NCI-H146 treated with DMSO at 0.1 percent for 48 hours (cell line): ENCODE results near the gene OPN1MW3.
"Not testable (repeated sequence)": the region's sequence is repeated elsewhere in the genome, so short reads cannot be mapped to it uniquely, and the experiment has no call there.

Source experiments
- DNase-seq: peaks from one replicate; lab custom pipeline; 2025; ENCODE audit not compliant: unreplicated experiment; lab: John Stamatoyannopoulos, UW

The OPN1MW3 gene

DNA sequence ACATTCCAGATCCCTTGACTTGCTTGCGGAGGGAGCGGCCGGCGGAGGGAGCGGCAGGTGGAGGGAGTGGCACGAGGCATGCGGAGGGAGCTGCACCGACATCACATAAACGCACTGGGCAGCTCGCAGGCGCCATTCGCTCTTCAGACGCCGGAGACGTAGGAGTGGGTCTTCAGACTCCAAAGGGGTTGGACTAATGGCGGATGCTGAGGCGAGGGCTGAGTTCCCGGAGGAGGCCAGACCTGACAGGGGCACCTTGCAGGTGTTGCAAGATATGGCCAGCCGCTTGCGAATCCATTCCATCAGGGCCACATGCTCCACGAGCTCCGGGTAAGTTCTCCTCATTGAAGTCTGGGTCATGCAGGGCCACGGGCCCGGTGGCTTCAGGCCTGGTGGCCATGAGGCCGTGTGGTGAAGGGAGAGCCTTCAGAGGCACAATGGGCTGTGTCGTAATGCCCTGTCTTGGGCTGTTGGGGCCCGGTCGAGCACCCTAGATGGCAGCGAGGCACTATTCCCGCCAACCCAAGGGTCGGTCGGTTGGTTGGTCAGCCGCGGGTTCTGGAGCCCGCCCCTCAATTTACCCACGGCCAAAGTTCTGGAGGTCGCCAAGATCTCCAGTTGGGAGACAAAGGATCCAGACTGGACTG is 38.4 kb downstream of the OPN1MW3 start, which contains the start of gene TKTL1:
TKTL1 (plus strand) TSS at position 132 of the 647 bp plus-strand sequence; CDS start at position 197, 65 bp downstream.
- DNase-seq = no peak

DNA sequence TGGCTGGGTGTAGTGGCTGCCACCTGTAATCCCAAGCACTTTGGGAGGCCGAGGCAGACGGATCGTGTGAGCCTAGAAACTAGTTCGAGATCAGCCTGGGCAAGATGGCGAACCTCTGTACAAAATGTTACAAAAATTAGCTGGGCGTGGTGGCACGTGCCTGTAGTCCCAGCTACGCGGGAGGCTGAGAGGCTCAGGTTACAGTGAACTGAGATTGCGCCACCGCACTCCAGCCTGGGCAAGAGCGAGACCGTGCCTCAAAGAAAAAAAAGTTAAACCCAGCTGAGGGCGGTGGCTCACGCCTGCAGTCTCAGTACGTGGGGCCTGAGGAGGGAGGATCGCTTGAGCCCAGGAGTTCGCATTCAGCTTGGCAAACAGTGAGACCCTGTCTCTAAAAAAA is 39.3 kb downstream of the OPN1MW3 start:
- no peak for DNase-seq

GRCh38 chrX:154298312-154298711 is 40.9 kb downstream of the OPN1MW3 start:
- no peak for DNase-seq

GRCh38 chrX:154300816-154301215 is 43.4 kb downstream of the OPN1MW3 start:
- no peak for DNase-seq

GRCh38 chrX:154302998-154303397 is 45.6 kb downstream of the OPN1MW3 start:
- not testable (repeated sequence) for DNase-seq

DNA sequence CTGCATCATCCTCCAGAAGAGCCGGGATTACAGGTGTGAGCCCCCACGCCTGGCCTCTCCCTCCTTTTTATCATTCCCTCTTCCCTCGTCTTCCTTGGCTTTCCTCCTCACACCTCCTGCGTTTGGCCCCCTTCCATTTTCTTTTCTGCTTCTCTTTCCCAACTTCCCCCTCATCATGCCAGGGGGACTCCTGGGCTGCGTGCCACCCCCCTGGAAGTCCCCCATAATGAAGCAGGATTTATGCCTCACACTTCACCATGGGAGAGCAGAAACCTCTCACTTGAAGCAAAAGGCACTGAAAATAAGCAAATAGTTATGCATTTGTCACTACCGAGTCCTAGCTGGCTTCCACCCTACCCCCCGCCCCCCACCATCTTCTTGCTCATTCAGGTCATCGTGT is 46.1 kb downstream of the OPN1MW3 start:
- no peak for DNase-seq

DNA sequence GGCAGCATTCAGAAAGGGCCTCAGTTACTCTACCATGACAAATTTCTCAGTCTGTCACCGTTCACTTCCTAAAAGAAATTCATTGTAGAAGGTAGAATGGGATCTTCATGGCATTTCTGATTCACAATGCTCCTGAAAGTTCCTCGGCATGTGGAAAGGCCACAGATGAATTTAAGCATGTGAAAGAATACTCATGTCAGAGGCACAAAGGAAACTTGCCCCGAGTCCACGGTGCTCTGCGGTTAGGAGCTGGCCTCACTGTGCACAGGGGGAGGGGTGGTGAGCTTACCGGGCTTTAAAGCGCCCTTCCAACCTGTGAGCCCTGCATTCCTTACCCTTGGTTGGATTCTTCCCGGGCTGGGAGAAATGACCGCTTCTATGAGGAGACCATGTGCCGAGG is 47.5 kb downstream of the OPN1MW3 start:
- DNase-seq = no peak

GRCh38 chrX:154305541-154306205 is 48.3 kb downstream of the OPN1MW3 start:
- DNase-seq = no peak

- DNase-seq = no peak
Measured at GRCh38 chrX:154307202-154307601, 49.8 kb downstream of the OPN1MW3 start.

DNA sequence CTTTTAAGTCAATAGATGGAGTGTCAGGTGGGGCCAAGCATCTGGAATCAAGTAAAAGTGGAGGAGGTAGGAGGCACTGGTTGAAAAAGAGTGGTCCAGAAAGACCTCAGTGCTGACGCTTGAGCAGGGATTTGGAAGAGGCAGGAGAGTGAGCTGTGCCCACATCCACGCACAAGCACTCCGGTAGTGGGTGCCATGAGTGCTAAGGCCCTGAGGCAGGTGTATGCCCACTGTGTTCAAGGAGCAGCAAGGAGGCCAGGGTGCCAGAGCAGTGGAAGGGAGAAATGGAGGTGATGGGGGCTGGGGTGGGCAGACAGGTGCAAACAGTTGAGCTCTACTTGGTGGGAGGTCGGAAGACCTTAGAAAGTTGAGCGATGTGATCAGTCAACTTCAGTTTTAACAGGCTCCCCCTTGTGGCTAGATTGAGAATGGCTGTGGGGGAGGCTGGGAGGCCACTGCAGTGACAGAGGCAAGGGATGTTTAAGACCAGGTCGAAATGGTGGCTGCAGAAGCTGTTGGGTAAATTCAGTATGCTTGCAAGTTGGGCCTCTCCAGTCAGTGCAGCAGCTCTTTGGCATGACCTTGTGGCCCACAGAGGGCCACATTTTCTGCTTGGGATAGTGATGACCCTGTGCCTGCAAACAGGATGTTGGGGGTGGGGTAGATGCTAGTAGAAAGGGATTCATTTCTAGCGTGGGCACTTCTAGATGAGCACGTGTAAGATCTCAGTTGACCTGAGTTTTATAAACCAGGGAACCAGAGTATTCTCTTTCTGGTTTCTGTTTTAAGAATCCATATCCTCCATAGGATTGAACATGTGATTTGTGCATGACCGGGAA is 50.9 kb downstream of the OPN1MW3 start:
- no peak for DNase-seq

- no peak for DNase-seq
Measured at GRCh38 chrX:154309041-154309775, 51.8 kb downstream of the OPN1MW3 start.

GRCh38 chrX:154310616-154311536 is 53.5 kb downstream of the OPN1MW3 start:
- no peak for DNase-seq

DNA sequence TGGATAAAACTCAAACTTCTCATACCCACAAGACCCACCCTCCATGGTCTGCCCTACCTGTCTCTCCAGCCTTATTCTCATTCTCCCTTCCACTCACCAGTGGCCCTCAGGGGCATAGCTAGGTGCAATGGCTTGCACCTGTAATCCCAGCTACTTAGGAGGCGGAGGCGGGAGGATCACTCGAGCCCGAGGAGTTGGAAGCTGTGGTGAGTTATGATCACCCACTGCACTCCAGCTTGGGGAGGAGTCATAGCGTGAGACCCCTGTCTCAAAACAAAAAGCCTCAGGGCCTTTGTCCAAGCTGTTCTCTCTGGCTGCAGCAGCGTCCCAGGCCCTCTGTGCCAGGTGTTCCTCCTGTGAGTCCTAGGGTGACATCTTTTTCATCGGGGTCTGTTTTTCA is 54.7 kb downstream of the OPN1MW3 start:
- DNase-seq = no peak

- DNase-seq = no peak
Measured at GRCh38 chrX:154313147-154313546, 55.8 kb downstream of the OPN1MW3 start.

DNA sequence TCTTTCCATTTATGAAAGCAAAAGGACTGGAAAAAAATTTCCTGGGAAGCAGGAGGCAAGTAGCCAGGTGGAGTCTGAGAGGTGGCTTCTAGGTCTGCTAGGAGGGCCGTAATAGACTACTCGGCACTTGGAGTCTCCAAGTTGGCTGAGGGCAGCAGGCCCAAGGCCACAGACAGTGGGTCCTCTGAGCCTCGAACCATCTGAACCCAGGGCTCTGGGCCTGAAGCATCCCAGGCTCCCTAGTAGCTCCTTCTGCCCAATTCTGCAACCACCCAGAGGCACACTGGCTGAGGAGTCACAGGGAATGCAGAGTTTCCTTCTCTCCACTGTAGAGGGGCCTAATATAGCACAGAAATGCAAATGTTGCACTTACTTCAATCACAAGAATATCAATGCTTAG is 58.0 kb downstream of the OPN1MW3 start:
- DNase-seq = no peak

- no peak for DNase-seq
Measured at GRCh38 chrX:154317391-154317995, 60.1 kb downstream of the OPN1MW3 start.

GRCh38 chrX:154320406-154320805 is 63.0 kb downstream of the OPN1MW3 start:
- DNase-seq = no peak
